SIG-M5 treated with dmso at 0.1 percent for 504 hours (cell line): ENCODE data around the gene FNBP1.
"Not testable (repeated sequence)": the region's sequence is repeated elsewhere in the genome, so short reads cannot be mapped to it uniquely, and the experiment has no call there.

Source experiments
- DNase-seq: peaks from one replicate; lab custom pipeline; 2025; ENCODE audit not compliant: unreplicated experiment; lab: John Stamatoyannopoulos, UW

FNBP1 gene

GRCh38 chr9:129995409-129996160 is 47.4 kb downstream of the FNBP1 start:
- DNase-seq, result no peak

GRCh38 chr9:129994882-129995281 is 48.1 kb downstream of the FNBP1 start:
- DNase-seq, result no peak

GRCh38 chr9:129991139-129991538 is 51.9 kb downstream of the FNBP1 start:
- DNase-seq, result not testable (repeated sequence)

GRCh38 chr9:129990269-129991010 is 52.5 kb downstream of the FNBP1 start:
- DNase-seq, result peak; percentile 41

- DNase-seq, result no peak
Observed at GRCh38 chr9:129989740-129990139, 53.2 kb downstream of the FNBP1 start.

- DNase-seq, result no peak
Observed at GRCh38 chr9:129989362-129989708, 53.7 kb downstream of the FNBP1 start.

- no peak for DNase-seq
Observed at GRCh38 chr9:129988607-129989361, 54.2 kb downstream of the FNBP1 start.

GRCh38 chr9:129987941-129988340 is 55.0 kb downstream of the FNBP1 start:
- no peak for DNase-seq

- DNase-seq, result no peak
Observed at GRCh38 chr9:129987047-129987446, 55.9 kb downstream of the FNBP1 start.

GRCh38 chr9:129984589-129984988 is 58.4 kb downstream of the FNBP1 start:
- not testable (repeated sequence) for DNase-seq

- DNase-seq, result no peak
Observed at GRCh38 chr9:129983891-129984290, 59.1 kb downstream of the FNBP1 start.

GRCh38 chr9:129981180-129981907 is 61.6 kb downstream of the FNBP1 start:
- no peak for DNase-seq

GRCh38 chr9:129980224-129980623 is 62.8 kb downstream of the FNBP1 start:
- DNase-seq, result not testable (repeated sequence)

- DNase-seq, result no peak
Observed at GRCh38 chr9:129979071-129979745, 63.8 kb downstream of the FNBP1 start.

GRCh38 chr9:129972816-129973215 is 70.2 kb downstream of the FNBP1 start:
- DNase-seq, result no peak

GRCh38 chr9:129968690-129969485 is 74.1 kb downstream of the FNBP1 start:
- no peak for DNase-seq

- DNase-seq, result no peak
Observed at GRCh38 chr9:129964901-129965734, 77.9 kb downstream of the FNBP1 start.

GRCh38 chr9:129962889-129963703 is 79.9 kb downstream of the FNBP1 start:
- peak; percentile 31 for DNase-seq
